PC-9 (cell line): ENCODE results near the gene CD72. TPM values are rescaled to one million over a fixed set of nuclear protein-coding genes. Genes with fewer than 3 reads are reported as not detected.

Experiments used
- microRNA-seq: library from miRNA; unstranded; fragments of <30 nt; microRNA quantifications from one replicate; pipeline ENCODE4 v1.2.0, GENCODE V29; 2021; ENCODE audit warnings: borderline number of aligned reads, borderline replicate concordance
- total RNA-seq: library from RNA; stranded (reverse); gene quantifications from 2 replicates; pipeline ENCODE4 v1.2.3, GENCODE V29; 2021

CD72 gene
- total RNA-seq, 1 experiment from 2014 or later = 3.2 TPM

Small RNA genes lying within 50 kb of the gene (microRNA-seq; reads per million reads assigned to microRNA genes)
- not detected for gene MIR4667

Other genes starting within 250 kb of the CD72 start
- gene RUSC2, start 128.3 kb downstream of the CD72 start, total RNA-seq = 10.1 and 12.5 TPM in 2 replicates
- gene TESK1, start 13.2 kb downstream of the CD72 start, total RNA-seq = 25.5 and 30.6 TPM in 2 replicates
- not detected in 2 replicates for gene SIT1, start 32.5 kb upstream of the CD72 start, total RNA-seq
- gene RMRP, start 39.6 kb upstream of the CD72 start, total RNA-seq = 13,432 and 13,506 TPM in 2 replicates
- gene CCDC107, start 39.9 kb upstream of the CD72 start, total RNA-seq = 6.9 and 10.5 TPM in 2 replicates
- 13.5 and 15.6 TPM in 2 replicates for gene ARHGEF39, start 46.8 kb upstream of the CD72 start, total RNA-seq
- 2.5 and 6.6 TPM in 2 replicates for gene CA9, start 55.5 kb upstream of the CD72 start, total RNA-seq
- gene TPM2, start 71.5 kb upstream of the CD72 start, total RNA-seq = 30.5 and 60.0 TPM in 2 replicates
- 101 and 114 TPM in 2 replicates for gene TLN1, start 113.8 kb upstream of the CD72 start, total RNA-seq
- gene CREB3, start 114.3 kb upstream of the CD72 start, total RNA-seq = 22.4 and 23.6 TPM in 2 replicates
- gene GBA2, start 130.8 kb upstream of the CD72 start, total RNA-seq = 25.0 and 29.6 TPM in 2 replicates
- 21.8 and 25.1 TPM in 2 replicates for gene RGP1, start 130.9 kb upstream of the CD72 start, total RNA-seq
- gene MSMP, start 135.9 kb upstream of the CD72 start, total RNA-seq = not detected in 2 replicates
- 11.3 and 12.2 TPM in 2 replicates for gene NPR2, start 173.2 kb upstream of the CD72 start, total RNA-seq
- gene SPAG8, start 193.8 kb upstream of the CD72 start, total RNA-seq = 0.48 and 1.0 TPM in 2 replicates
- 53.1 and 73.9 TPM in 2 replicates for gene HINT2, start 196.6 kb upstream of the CD72 start, total RNA-seq
- not detected in 2 replicates for gene FAM221B, start 210.3 kb upstream of the CD72 start, total RNA-seq
- gene TMEM8B, start 210.8 kb upstream of the CD72 start, total RNA-seq = 6.3 and 6.4 TPM in 2 replicates